GM18499 (cell line): Measurements from ENCODE around the gene SFMBT2.
A peak's percentile ranks its signal among the peaks of the same experiment; 100 is the strongest.

Source experiments
- ATAC-seq: cut with Tn5 transposase; IDR thresholded peaks from one replicate; pipeline ENCODE4 v1.9.1; 2021; ENCODE audit warnings: moderate number of reproducible peaks; ENCODE audit not compliant: insufficient read depth, unreplicated experiment

The SFMBT2 gene

DNA sequence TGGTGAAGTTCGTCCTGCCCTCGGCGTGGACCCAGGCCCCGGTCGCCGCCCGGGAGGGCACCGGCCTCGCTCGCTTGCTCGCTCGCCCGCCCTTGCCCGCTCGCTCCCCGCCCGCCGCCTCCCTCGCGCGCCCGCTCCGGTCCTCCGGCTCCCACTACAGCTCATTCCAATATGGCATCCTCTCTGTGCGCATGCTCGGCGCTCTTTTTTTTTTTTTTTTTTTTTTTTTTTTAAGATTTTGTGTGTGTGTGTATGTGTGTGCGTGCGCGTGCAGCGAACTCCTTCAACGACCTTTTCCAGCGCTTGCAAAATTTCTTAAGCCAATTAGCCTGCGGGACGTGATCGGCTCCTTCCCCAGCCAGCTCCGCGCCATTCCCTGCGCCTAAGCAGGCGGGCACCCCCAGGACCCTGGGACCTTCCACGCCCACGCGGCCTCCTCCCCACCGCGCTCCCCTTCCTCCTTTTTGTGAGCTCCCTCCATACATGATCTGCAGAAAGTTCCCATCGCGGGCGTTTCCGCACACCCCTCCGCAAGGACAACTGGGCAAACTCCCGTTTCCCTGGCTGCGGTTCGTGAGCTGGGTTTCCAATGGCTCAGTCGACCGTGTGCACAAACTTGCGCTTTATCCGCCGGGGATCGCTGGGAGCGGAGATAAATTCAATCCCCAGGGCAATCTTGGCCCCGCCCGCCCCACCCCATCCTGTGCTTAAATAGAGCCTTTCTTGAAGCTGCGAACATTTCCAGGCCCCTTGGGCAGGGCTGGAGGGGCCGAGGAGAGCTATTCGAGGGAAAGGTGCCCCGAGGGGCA is at the start of gene SFMBT2:
SFMBT2 (minus strand) TSS at position 173 of the 809 bp plus-strand sequence. CDS start 29,136 bp downstream, outside the sequence.
- no peak for ATAC-seq

DNA sequence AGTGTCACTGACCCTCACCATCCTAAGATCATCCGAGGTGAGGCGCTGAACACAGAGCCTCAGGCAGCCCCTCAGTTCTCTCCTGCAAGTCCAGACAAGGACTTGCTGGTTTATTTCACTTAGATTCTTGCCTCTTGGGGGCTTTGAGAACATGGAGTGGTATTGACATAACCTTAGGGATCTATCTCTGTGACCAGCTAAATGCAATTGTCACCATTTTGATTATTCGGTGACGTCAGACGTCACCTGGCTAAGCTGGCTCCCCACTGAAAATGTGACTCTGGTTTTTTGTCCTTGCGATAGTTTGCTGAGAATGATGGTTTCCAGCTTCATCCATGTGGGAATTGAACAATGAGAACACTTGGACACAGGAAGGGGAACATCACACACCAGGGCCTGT is 49.2 kb upstream of the SFMBT2 start:
- no peak for ATAC-seq

DNA sequence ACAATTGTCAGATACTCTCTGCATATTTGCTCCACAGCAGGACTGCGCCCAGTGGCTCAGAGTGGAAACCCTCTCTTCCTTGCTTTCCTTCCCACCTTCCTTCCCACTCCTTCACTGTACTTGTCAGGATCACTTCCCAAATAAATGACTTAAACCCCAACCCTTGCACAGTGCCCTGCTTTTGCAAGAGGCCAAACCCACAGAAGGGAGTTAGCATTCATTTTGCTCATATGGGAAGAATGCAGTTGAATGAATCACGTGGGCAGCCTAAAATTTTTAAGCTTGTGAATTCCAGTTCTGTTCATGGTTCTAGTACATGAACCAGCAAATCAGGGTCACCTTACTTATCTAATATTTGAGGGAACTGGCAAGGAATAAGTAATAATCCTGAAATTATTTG is 47.7 kb upstream of the SFMBT2 start:
- no peak for ATAC-seq

DNA sequence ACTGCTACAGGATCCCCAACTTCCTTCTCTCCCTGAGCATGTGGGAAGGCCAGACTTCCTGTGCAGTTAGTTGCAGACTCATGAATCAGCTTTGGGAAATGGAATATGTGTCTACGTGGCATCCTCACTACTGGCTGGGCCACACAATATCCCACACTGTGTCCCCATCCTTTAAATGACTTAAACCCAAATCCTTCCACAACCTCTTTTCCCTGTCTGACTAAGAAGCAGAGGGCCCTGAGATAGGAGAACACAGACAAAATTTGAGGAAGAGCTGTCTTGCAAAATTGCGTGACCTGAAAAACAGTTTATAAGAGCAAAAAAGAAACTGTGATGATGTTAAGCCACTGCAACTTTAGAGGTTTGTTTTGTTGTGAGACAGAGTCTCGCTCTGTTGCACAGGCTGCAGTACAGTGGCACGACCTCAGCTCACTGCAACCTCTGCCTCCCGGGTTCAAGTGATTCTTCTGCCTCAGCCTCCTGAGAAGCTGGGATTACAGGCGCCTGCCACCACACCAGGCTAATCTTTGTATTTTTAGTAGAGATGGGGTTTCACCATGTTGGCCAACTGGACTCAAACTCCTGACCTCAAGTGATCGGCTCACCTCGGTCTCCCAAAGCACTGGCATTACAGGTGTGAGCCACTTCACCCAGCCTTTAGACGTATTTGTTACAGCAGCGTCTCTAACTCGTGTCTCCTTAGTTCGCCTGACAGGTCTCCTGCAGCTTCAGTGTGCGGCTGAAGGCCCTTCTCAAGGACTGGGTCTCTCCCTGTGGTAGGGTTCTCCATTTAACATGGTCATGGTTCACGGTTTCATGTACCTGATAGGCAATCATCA is 46.9 kb upstream of the SFMBT2 start:
- peak; percentile 84 for ATAC-seq

DNA sequence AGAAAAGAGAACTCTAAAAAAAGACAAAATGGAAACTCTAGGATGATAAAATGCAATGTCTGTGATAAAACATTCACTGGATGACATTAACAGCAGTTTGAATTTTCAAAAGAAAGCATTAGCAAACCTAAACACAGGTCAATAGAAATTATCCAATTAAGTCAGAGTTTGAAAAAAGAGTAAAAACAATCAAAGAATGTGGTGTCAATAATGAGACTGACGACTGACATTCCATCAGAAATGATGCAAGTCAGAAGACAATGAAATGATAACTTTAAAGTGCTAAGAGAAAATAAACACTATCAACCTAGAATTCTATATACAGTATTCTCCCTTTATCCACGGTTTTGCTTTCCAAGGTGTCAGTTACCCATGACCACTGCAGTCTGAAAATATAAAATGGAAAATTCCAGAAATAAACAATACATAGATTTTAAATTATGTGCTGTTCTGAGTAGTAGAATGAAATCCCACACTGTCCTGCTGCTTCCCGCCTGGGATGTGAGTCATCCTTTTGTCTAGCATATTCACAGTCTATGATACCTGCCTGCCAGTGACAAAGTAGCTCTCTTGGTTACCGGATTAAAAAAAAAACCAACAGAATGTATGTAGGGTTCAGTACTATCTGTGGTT is 38.3 kb upstream of the SFMBT2 start:
- no peak for ATAC-seq

DNA sequence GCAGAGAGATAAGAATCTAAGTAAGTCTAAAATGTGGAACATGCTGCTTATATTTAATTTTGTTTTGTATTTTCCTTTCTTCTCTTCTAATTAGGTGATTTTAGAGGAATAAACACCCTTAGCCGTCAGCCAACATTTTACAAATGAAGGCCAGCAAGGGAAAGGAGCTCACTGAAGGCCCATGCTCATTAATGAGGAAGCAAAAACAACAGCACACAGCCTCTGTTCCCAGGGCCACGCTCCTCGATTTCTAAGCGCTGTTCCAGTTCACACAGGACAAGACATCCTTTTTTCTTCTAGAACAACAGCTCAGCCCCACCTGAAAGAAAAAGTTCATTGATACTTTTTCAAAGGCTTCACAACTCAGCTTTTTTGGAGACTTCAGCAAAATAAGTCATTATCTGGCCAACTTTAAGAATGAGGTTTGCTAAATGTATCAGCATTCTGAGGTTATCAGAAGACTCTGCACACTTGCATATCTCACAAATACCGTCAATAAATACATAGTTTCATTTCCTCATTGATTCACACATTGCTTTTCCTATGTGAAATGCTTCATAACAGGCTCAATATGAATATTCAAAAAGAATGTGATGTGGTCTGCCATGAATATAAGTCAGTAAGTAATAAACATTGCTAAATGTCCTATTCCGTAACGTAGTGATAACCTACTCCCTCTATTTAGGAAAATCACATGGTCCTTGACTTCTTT is 34.8 kb upstream of the SFMBT2 start:
- peak; percentile 92 for ATAC-seq

DNA sequence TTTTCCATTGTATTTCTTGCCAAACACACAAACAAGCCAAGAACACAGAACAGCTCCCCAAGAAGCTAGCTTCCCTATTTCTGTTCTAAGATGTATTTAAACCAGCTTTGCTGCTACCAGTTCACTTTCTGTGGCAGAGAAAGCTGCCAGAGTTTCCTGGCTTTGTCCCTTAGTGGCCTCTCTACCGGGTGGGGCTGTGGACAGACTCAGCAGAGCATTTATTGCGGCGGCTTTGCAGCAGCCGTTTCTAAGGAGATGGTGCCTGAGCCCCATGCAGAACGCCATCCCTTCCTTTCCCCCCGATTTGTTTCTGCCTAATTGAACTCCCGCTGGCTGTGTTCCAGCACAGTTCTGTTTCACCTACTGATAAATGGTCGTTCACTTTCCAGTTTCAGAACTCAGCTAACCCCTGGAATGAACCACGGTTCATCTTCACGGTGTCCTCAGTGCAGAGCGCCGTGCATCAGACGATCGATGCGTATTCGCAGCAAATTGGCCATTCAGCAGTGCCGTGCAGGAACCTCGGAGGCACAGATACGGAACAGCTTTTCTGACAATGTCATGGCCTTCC is 33.8 kb upstream of the SFMBT2 start:
- no peak for ATAC-seq

DNA sequence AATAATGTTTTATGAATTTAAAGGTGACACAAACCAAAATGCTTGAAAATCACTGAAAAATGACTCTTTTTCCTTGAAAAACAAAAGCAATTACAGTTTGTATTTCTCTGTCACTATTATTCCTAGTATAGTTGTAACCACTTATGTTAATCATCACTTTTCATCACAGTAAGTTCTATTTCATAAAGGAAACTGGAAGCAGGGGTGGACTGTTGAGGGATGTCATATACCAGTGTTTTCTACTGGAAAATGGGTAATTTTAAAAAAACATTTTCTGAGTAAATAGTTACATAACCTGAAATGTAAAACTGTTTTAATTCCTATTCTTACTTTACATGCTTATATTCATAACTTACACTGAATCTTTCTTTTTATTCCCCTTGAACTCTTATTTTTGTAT is 32.2 kb upstream of the SFMBT2 start:
- no peak for ATAC-seq

DNA sequence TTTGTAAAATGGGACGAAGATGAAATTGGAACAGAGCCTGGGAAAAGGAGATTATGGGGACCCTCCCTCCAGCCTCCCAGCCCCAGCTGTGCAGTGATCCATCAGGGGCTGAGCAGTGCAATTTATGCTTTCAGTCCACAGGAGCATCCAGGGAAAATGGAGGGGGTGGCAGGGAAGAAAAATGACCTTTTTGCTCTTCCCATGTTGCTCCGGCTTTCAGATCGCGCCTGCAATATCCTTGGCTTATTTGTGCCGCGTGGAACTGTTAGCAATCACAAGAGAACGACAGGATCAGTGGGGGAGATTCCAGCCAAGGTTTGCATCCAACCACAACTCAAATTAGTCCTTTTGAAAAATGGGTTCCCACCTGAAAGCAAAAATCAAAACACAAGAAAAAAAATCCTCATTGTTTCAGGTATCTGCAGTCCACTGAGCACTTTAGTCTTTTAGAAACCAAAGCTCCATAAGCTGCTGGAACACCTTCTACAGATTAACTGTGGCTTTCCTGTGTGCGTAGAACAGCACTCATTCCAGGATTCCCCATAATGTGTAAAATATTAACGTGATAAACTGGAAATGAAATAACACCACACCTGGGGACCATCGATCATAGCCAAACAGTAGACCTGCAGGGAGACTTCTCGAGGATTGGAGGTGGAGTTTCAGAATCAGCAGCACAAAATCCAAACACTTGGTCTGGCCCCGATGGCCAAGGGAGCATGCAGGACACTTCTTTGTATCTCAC is 30.7 kb upstream of the SFMBT2 start:
- no peak for ATAC-seq

DNA sequence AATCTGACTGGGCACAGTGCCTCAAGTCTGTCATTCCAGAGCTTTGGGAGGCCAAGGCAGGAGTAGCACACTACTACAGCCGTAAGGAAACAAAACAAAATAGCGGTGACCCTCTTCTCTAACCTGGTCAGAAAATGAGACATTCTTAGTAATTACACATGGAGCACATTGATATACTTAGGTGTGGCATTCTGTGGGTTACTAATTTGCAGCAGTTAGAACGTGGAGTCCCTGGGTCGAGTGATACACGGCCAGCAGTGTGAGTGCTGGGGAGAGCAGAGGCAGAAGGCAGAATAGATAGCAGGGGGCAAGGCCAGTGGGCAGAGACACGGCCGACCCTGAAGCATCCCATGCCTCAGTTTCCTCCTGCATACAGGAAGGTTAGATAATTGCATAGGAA is 28.9 kb upstream of the SFMBT2 start:
- ATAC-seq: no peak

DNA sequence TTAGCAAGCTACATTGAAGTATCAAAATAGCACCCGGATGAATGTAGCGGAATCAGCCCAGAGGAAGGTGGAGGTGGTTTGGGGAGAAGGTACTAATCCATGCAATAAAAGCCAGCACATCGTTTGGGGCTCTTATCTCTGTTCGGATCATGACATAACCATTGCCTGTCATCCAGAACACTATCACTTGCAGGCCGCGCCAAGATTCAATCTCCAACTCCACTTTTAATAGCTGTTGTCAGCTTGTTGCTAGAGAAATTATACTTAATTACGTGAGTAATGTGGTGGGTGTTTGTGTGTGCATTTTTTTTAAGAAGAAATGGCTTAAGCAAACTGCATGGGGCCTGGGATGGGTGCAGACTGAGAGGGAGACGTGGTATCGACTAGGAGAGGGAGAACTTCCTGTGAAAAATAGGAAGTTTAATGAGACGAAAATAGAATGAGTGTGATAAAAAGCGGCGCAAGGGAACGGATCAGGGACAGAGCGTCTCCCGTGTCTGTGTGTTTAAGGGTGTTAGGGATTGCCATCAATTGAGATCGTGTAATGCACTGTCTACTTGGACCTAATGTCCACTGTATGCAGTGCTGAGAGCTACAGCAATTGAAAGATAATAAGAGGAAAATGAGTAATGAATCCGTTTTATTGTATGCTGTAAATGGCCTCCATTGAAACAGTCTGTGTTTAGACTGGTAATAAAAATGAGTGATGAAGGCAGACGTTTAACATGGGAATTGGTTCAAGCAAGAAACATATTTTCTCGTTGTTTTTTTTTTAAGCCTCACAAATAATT is 27.6 kb upstream of the SFMBT2 start:
- no peak for ATAC-seq

DNA sequence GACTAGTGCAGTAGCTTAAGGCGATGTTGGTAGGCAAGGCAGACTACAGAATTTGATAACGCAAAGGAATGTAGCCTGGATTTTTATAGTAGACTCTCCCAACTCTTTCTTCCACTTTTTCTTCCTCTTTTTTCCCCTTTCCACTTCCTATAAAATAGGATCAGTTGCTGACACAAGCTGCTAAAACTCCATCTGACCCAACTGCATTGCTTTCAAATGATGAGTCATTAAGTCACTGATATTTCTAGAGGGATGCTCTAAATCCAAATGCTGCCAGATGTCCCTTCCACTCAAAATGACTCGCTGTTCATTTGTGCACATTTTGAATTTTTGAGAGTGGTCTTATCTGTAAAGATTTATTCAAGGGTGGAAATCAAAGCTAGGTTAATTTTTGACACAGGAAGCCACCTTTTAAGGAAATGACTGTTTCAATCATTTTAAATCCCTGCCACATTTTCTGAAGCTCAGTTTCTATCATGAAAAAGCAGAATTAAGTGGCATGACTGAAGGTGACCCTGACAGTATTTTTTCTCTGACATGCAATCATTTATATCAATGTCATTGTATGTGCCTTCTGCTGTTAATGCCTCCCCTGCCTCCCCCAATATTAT is 25.8 kb upstream of the SFMBT2 start:
- no peak for ATAC-seq

DNA sequence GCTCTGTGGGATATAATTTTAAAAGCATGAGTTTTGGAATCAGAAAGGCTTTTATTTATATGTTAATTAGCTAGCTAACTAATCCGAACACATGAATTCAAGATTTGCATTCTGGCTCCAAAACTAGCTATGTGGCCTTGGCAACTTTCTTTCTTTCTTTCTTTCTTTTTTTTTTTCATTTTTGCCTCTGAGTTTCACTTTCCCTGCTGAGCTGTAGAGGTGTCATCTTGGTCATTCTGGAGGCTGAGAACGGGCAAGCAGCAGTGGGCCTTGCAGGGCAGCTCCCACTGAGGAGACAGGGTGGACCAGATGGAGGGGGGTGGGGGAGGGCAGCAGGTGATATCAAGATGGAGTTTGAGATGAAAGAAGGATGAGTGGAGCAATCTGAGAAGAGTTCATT is 24.8 kb upstream of the SFMBT2 start:
- no peak for ATAC-seq

DNA sequence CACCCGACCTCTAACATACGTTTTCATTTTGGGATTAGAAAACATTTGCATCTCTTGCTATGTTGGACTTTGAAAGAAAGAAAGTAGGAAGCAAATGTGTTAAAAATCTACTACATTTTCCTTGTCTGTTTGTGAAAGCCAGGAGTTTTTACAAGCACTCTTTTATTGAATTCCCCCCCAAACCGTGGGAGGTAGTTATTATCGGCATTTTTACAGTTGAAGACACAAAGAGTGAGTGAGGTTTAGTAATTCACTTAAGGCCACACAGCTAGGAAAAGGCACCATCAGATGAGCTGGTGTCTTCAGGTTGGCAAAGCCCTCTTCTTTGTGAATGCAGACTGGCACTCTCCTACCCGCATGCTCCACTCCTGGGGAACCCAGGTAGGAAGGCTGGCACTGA is 23.5 kb upstream of the SFMBT2 start:
- no peak for ATAC-seq

DNA sequence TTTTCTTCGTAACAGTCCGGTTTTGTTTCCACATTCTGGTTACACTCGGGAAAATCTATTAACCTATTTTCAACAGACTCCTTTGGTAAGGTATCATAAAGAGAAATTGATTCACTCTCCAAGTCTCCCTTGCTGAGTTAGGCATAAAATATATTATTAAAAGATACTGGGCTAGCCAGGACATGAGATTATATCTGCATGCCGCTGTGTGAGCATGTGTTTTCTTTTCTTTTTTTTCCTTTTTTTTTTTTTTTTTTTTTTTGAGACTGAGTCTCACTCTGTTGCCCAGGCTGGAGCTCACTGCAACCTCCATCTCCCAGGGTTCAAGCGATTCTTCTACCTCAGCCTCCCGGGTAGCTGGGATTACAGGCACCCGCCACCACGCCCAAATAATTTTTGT is 23.0 kb upstream of the SFMBT2 start:
- no peak for ATAC-seq

DNA sequence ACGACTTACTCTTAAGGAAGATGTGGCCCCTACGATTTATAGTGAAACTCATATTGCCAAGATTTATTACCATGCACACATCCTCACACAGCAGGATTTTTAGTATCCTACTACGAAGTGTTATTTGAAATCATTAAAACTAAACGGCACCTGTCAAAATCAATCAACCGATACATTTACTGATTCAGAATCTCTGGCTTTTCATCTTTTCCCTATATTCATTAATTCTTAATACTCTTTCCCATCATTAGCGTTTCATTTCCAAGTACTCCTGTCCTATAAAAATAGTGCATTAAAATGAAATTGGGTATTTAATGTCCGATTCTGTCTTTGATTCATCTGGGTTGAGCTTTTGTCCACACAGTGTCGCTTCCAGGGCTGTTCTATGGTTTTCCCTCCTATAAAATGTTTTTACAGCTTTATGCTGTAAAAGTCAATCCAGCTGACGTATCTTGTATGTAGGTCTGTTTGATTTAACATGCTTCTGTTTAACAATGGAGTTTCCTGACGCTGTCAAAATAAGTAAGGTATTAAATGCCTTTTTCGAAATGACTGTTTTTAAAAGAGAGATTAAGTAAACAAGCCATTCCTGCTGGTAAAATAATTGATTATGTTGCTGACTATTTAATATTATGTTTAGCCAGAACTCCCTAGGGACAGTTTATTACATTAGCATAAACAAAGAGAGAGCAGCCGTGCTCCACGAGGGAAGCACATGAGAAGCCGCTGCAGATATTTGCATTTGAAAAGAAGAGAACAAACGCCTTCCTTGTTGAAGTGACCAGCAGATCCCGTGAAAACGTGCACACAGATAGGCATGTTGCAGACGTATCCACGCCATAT is 22.3 kb upstream of the SFMBT2 start:
- no peak for ATAC-seq

DNA sequence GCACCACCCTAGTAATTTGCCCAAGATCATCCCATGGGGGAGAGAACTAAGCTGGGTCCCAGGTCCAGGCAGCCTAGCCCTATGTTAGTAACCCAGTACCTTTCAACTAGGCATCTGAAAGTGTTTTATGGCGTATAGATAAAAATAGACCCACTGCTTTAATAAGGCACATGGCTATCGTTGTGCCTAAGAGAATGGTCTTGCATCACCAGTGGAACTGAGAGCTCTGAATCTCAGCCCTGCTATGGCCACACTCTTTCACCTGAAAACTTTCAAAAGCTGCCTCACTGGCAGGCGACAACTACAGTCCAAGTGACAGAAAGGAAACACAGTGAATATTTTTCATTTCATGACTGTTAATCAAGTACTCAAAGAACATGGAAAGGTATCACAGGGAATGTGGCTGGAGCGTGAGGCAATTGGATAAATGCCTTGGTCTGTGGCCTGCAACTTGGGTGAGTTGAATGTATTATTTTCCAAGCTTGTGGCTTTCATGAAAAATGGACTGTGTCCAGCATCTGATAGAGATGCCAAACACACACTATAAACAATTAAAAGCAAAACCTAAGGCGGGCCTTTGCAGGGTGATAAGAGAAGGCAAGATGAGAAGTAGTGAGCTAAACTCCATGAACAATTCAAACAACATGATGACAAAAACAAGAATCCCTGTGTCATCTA is 18.0 kb upstream of the SFMBT2 start:
- ATAC-seq: no peak
